CD4-positive, alpha-beta T cell (primary cell): ENCODE data around the gene TUBB2B. TPM values are rescaled to one million over a fixed set of nuclear protein-coding genes. Genes with fewer than 3 reads are reported as not detected.

Experiments
- ATAC-seq: fragments of 200-7000 bp; cut with Tn5 transposase; one replicate; pipeline ENCODE4 v1.10.0; 2022; ENCODE audit warnings: mild to moderate bottlenecking; ENCODE audit not compliant: poor library complexity
- CTCF ChIA-PET: fragments of 350-600 bp; sonication (Branson Sonifier 250); formaldehyde crosslinking; loops from one replicate; lab custom pipeline; 2021; ENCODE audit warnings: antibody characterized with exemption, inconsistent platforms; lab: Charles Lee
- POLR2A ChIA-PET: fragments of 350-600 bp; sonication (Branson Sonifier 250); formaldehyde crosslinking; loops from one replicate; lab custom pipeline; 2021; ENCODE audit warnings: antibody characterized with exemption, inconsistent platforms; lab: Charles Lee
- DNase-seq, 14 experiments: peaks; one replicate each; pipeline ENCODE4 v3.0.0-alpha.2; 2013 to 2020; ENCODE audit warnings: mixed read lengths in 2 of 14
- H3K27ac ChIP-seq, 2 donors: one replicate each; pipeline versions ENCODE4 v1.5.1 to v1.7.0; 2013; ENCODE audit warnings: low read length in 2 of 2, low read depth in 1 of 2, mild to moderate bottlenecking in 1 of 2
- H3K27me3 ChIP-seq, 2 experiments: 1 replicate in 1 of 2; 2 replicates in 1 of 2; pipeline versions ENCODE4 v1.6.1 to v1.7.0; 2013; ENCODE audit warnings: low read length in 2 of 2, control low read depth in 1 of 2, mild to moderate bottlenecking in 1 of 2, moderate library complexity in 1 of 2; ENCODE audit not compliant: insufficient read depth in 2 of 2, control insufficient read depth in 1 of 2
- H3K36me3 ChIP-seq: one replicate; pipeline ENCODE4 v1.6.1; 2013; ENCODE audit warnings: low read length, control low read depth; ENCODE audit not compliant: insufficient read depth
- H3K4me1 ChIP-seq: one replicate; pipeline ENCODE4 v1.6.1; 2013; ENCODE audit warnings: low read length, control low read depth; ENCODE audit not compliant: insufficient read depth
- H3K4me3 ChIP-seq: one replicate; pipeline ENCODE4 v1.5.1; 2013; ENCODE audit warnings: mild to moderate bottlenecking, low read length, moderate library complexity
- H3K9me3 ChIP-seq, 2 experiments: 1 replicate in 1 of 2; 2 replicates in 1 of 2; pipeline versions ENCODE4 v1.6.1 to v1.7.0; 2013; ENCODE audit warnings: low read length in 2 of 2, mild to moderate bottlenecking in 2 of 2, control low read depth in 1 of 2, moderate library complexity in 1 of 2; ENCODE audit not compliant: control insufficient read depth in 1 of 2, insufficient read depth in 1 of 2
- H3K27ac Mint-ChIP-seq: one replicate; pipeline ENCODE4 v1.8.0; 2020; ENCODE audit warnings: mixed read lengths
- H3K27me3 Mint-ChIP-seq: one replicate; pipeline ENCODE4 v1.8.0; 2021; ENCODE audit warnings: mixed read lengths
- H3K36me3 Mint-ChIP-seq: one replicate; pipeline ENCODE4 v1.8.0; 2021; ENCODE audit warnings: low read depth, mixed read lengths
- H3K4me1 Mint-ChIP-seq: one replicate; pipeline ENCODE4 v1.8.0; 2021; ENCODE audit warnings: low read depth, mixed read lengths
- H3K4me3 Mint-ChIP-seq: one replicate; pipeline ENCODE4 v1.8.0; 2020; ENCODE audit warnings: mild to moderate bottlenecking, mixed read lengths
- H3K9me3 Mint-ChIP-seq: one replicate; pipeline ENCODE4 v1.8.0; 2020; ENCODE audit warnings: mixed read lengths
- intact Hi-C, 2 experiments: fragments of 100-400 bp; cut with DNase I in 1 of 2; cut with micrococcal nuclease in 1 of 2; formaldehyde crosslinking; loops; one replicate each; pipeline versions ENCODE4 v1.15.1 to v1.9.0; 2023 to 2025; cut with DNase I, micrococcal nuclease
- total RNA-seq, 174 experiments: library from RNA in 2 of 174; stranded (reverse) in 2 of 174; gene quantifications; one replicate each; pipeline ENCODE4 v1.2.3 and lab custom pipeline; 2021 to 2026
- TF ChIP-seq, protein P1 (sequence below): fragments of 200-600 bp; IDR thresholded peaks from one replicate; pipeline ENCODE4 v1.8.0; 2022; ENCODE audit warnings: antibody characterized with exemption, mild to moderate bottlenecking

The TUBB2B gene
- total RNA-seq, 2 experiments from 2014 or later, result not detected

DNA sequence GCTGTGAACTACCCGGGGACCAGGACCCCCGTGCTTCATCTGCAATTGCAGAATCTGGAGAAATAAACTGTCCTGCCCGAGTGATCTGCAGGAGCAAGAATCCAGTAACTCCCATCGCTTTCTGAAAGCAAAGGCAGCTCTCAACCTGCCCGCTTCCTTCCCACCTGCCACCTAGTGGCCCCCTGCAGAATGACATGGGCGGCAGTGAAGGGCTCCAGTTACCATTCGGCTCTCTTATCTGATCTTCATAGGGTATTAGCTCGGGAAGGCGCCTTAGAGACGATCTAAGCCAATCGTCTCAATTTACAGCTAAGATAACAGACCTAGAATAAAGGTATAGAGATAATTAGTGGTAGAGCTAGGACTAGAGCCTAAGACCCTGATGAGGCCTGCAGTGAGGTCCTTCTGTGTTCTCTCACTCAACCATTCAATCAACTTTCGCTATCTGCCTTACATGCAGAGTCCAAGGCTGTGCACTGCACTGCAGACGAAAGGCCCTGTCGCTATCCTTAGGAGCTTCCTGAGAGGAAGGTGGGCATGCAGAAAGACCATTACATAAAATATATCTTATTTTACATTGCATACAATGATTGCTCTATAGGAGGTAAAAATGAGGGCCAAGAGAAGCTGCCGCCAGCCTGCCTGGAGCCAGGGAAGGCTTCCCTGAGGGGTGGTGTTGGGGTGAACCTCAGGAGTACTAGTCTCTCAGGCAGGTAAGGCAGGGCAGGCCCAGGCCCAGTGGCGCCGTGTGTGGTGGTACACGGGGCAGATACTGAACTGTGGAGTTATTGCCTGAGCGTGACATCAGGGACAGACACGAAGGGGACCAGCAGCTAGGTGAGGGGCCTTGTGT lies 24.2 kb upstream of the TUBB2B start:
- H3K4me1 Mint-ChIP-seq, result peaks cover 14% of the 10 kb centered on the region
- no peaks in the 10 kb centered on the region for H3K9me3 Mint-ChIP-seq
- peaks cover 43% of the 10 kb centered on the region for H3K27me3 Mint-ChIP-seq
- ChIA-PET CTCF (interaction anchor here (0.6 to 2.5 kb wide), 27 partner anchors 8 to 770 kb away, joined by 3 to 23 read pairs (median 4); partner anchors contain the start of genes PSMG4 and TUBB2A), POLR2A (interaction anchor here (1.0 to 1.4 kb wide), 3 partner anchors 22 to 767 kb away, joined by 4 to 5 read pairs (median 4); no protein-coding TSS in a partner anchor)
- Histone ChIP-seq H3K27ac (no peak overlapping the region), H3K36me3 (no peaks in the 10 kb centered on the region), H3K27me3 (peaks cover 6 to 26% of the 10 kb centered on the region in 2 experiments), H3K9me3 (peaks cover 0 to 5% of the 10 kb centered on the region in 2 experiments), H3K4me1 (peaks cover 11% of the 10 kb centered on the region), H3K4me3 (no peak overlapping the region)
- no peak overlapping the region for H3K4me3 Mint-ChIP-seq
- intact Hi-C loops, result loop anchor here (1.0 to 2.0 kb wide), 3 partner anchors 21 to 255 kb away; no protein-coding TSS in a partner anchor
- no peak overlapping the region for H3K27ac Mint-ChIP-seq
- no peaks in the 10 kb centered on the region for H3K36me3 Mint-ChIP-seq
- DNase-seq (peak; percentile 64 to 87 (median 78)), ATAC-seq (peak; percentile 99)
- TF ChIP-seq, protein P1, sequence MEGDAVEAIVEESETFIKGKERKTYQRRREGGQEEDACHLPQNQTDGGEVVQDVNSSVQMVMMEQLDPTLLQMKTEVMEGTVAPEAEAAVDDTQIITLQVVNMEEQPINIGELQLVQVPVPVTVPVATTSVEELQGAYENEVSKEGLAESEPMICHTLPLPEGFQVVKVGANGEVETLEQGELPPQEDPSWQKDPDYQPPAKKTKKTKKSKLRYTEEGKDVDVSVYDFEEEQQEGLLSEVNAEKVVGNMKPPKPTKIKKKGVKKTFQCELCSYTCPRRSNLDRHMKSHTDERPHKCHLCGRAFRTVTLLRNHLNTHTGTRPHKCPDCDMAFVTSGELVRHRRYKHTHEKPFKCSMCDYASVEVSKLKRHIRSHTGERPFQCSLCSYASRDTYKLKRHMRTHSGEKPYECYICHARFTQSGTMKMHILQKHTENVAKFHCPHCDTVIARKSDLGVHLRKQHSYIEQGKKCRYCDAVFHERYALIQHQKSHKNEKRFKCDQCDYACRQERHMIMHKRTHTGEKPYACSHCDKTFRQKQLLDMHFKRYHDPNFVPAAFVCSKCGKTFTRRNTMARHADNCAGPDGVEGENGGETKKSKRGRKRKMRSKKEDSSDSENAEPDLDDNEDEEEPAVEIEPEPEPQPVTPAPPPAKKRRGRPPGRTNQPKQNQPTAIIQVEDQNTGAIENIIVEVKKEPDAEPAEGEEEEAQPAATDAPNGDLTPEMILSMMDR, result peak; percentile 95

DNA sequence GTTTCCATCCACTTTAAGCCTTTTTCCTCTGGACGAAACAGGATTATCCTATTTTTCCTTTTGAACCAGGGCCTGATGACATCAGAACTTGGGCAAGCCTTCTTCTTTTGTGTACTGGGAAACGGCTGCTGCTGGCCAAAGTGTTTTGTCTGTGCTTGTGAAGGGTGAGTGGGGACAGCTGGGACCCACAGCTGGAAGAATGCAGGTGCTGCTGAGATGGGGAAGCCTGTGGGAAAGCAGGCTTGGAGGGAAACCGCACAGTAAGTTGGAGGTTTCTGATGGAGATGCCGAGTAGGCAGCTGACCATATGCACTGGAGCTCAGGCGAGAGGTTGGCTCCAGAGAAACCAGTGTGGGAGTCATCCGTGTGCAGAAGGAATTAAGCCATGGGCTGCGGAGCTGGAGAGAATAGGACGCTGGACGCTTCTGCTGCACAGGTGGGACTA lies 22.8 kb upstream of the TUBB2B start:
- no peak overlapping the region for H3K4me3 Mint-ChIP-seq
- no peak overlapping the region for H3K27ac Mint-ChIP-seq
- POLR2A ChIA-PET, result no interaction called here

DNA sequence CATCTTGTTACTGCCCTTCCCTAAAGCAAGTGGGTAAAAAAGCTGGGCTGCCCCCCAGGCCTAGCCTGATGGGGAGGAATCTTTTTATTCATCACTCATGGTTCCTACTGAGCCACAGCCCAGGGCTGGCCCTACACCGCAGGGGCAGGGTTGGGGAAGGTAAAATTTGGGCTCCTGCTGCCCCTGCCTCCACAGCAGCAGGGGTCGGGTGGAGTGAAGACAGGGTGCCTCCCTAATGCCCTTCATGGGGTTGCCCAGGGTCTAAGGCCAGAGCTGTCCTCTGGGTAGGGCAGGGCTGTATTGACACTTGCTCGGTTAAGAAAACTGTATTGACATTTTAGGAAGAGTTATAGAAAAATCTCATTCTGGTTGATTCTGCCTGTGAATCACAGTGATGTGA lies 22.4 kb upstream of the TUBB2B start:
- H3K36me3 Mint-ChIP-seq, result no peaks in the 10 kb centered on the region
- no peak overlapping the region for H3K27ac Mint-ChIP-seq

More for the DNA sequence above, 22.8 kb upstream of the TUBB2B start:
- intact Hi-C loops, result loop anchor here (2.0 kb wide), 2 partner anchors 19 to 253 kb away; no protein-coding TSS in a partner anchor
- Histone ChIP-seq H3K9me3 (peaks cover 0 to 5% of the 10 kb centered on the region in 2 experiments), H3K4me3 (no peak overlapping the region), H3K27me3 (peaks cover 6 to 26% of the 10 kb centered on the region in 2 experiments), H3K27ac (no peak overlapping the region), H3K4me1 (peaks cover 11% of the 10 kb centered on the region), H3K36me3 (no peaks in the 10 kb centered on the region)
- peaks cover 54% of the 10 kb centered on the region for H3K27me3 Mint-ChIP-seq
- CTCF ChIA-PET, result interaction anchor here (1.2 to 2.2 kb wide), 5 partner anchors 9 to 134 kb away, joined by 3 to 23 read pairs (median 8); partner anchors contain the start of genes PSMG4 and TUBB2A
- H3K9me3 Mint-ChIP-seq, result no peaks in the 10 kb centered on the region
- H3K4me1 Mint-ChIP-seq, result peaks cover 14% of the 10 kb centered on the region
- DNase-seq, result no peak
- ATAC-seq, result no peak
- no peaks in the 10 kb centered on the region for H3K36me3 Mint-ChIP-seq
- TF ChIP-seq, protein P1, result no peak

More for the DNA sequence above, 22.4 kb upstream of the TUBB2B start:
- Histone ChIP-seq H3K4me1 (peaks cover 11% of the 10 kb centered on the region), H3K27ac (no peak overlapping the region), H3K4me3 (no peak overlapping the region), H3K9me3 (peaks cover 0 to 5% of the 10 kb centered on the region in 2 experiments), H3K36me3 (no peaks in the 10 kb centered on the region), H3K27me3 (peaks cover 6 to 26% of the 10 kb centered on the region in 2 experiments)
- TF ChIP-seq, protein P1, result no peak
- Mint-ChIP-seq H3K4me1 (peaks cover 14% of the 10 kb centered on the region), H3K27me3 (peaks cover 55% of the 10 kb centered on the region), H3K4me3 (no peak overlapping the region), H3K9me3 (no peaks in the 10 kb centered on the region)
- CTCF ChIA-PET, result interaction anchor here (1.2 to 1.4 kb wide), 2 partner anchors 93 to 124 kb away, joined by 3 read pairs; partner anchors contain the start of gene TUBB2A
- intact Hi-C loops, result loop anchor here (2.0 kb wide), 2 partner anchors 19 to 253 kb away; no protein-coding TSS in a partner anchor
- no peak for ATAC-seq
- DNase-seq, result no peak
- POLR2A ChIA-PET, result interaction anchor here (1.4 kb wide), 1 partner anchor 9 kb away, joined by 3 read pairs; the partner anchor contains the start of gene PSMG4
